Mesenchymal stem cell (in vitro differentiated cells and primary cell): ENCODE data around the gene GLI2.
A peak's percentile ranks its signal among the peaks of the same experiment; 100 is the strongest.

Experiments
- DNase-seq: peaks from one replicate; pipeline ENCODE4 v3.0.0-alpha.2; 2013
- H2AFZ ChIP-seq: one replicate; pipeline ENCODE4 v1.6.1; 2013; ENCODE audit warnings: low read depth, mild to moderate bottlenecking, control low read depth, inconsistent platforms, low read length, moderate library complexity
- H2AK5ac ChIP-seq: 2 replicates; pipeline ENCODE4 v1.6.1; 2013; ENCODE audit warnings: low read length, moderate library complexity, mild to moderate bottlenecking, inconsistent platforms; ENCODE audit not compliant: severe bottlenecking
- H2BK120ac ChIP-seq: one replicate; pipeline ENCODE4 v1.6.1; 2013; ENCODE audit warnings: low read depth, mild to moderate bottlenecking, inconsistent platforms, low read length, moderate library complexity
- H2BK12ac ChIP-seq, 2 experiments: one replicate each; pipeline ENCODE4 v1.6.1; 2013; ENCODE audit warnings: inconsistent platforms in 2 of 2, low read length in 2 of 2, mild to moderate bottlenecking in 2 of 2, moderate library complexity in 2 of 2, control low read depth in 1 of 2
- H2BK15ac ChIP-seq: one replicate; pipeline ENCODE4 v1.6.1; 2013; ENCODE audit warnings: mild to moderate bottlenecking, low read depth, inconsistent platforms; ENCODE audit not compliant: poor library complexity, severe bottlenecking
- H2BK5ac ChIP-seq: 2 replicates; pipeline ENCODE4 v1.6.1; 2013; ENCODE audit warnings: low read depth, mild to moderate bottlenecking, low read length, control low read depth, inconsistent platforms; ENCODE audit not compliant: poor library complexity, severe bottlenecking
- H3K14ac ChIP-seq, 2 experiments: one replicate each; pipeline ENCODE4 v1.6.1; 2013; ENCODE audit warnings: inconsistent platforms in 2 of 2, low read length in 2 of 2, control low read depth in 1 of 2, mild to moderate bottlenecking in 1 of 2, moderate library complexity in 1 of 2
- H3K18ac ChIP-seq, 2 experiments: one replicate each; pipeline ENCODE4 v1.6.1; 2013; ENCODE audit warnings: inconsistent platforms in 2 of 2, low read length in 2 of 2, control low read depth in 1 of 2, low read depth in 1 of 2, mild to moderate bottlenecking in 1 of 2
- H3K23ac ChIP-seq, 2 experiments: one replicate each; pipeline ENCODE4 v1.6.1; 2013; ENCODE audit warnings: inconsistent platforms in 2 of 2, low read length in 2 of 2, mild to moderate bottlenecking in 2 of 2, moderate library complexity in 2 of 2, control low read depth in 1 of 2
- H3K27ac ChIP-seq: 2 replicates; pipeline ENCODE4 v1.5.1; 2013; ENCODE audit warnings: mild to moderate bottlenecking, moderate library complexity, low read length, control low read depth, inconsistent platforms; ENCODE audit not compliant: poor library complexity, severe bottlenecking
- H3K27me3 ChIP-seq, 2 experiments: 2 replicates each; pipeline versions ENCODE4 v1.6.1 to v1.7.0; 2013; ENCODE audit warnings: low read length in 2 of 2, mild to moderate bottlenecking in 2 of 2, moderate library complexity in 2 of 2, control low read depth in 1 of 2, inconsistent platforms in 1 of 2; ENCODE audit not compliant: control insufficient read depth in 1 of 2, insufficient read depth in 1 of 2
- H3K36me3 ChIP-seq, 2 experiments: 2 replicates each; pipeline versions ENCODE4 v1.6.1 to v1.7.0; 2013; ENCODE audit warnings: low read length in 2 of 2, control low read depth in 1 of 2, inconsistent platforms in 1 of 2, low read depth in 1 of 2, mild to moderate bottlenecking in 1 of 2; ENCODE audit not compliant: insufficient read depth in 2 of 2, control insufficient read depth in 1 of 2
- H3K4ac ChIP-seq, 2 experiments: one replicate each; pipeline ENCODE4 v1.6.1; 2013; ENCODE audit warnings: inconsistent platforms in 2 of 2, low read length in 2 of 2, mild to moderate bottlenecking in 2 of 2, moderate library complexity in 2 of 2, control low read depth in 1 of 2, low read depth in 1 of 2
- H3K4me1 ChIP-seq: 2 replicates; pipeline ENCODE4 v1.6.1; 2013; ENCODE audit warnings: low read depth, low read length, control low read depth; ENCODE audit not compliant: control insufficient read depth, insufficient read depth
- H3K4me2 ChIP-seq: 2 replicates; pipeline ENCODE4 v1.6.1; 2013; ENCODE audit warnings: low read length, mild to moderate bottlenecking, inconsistent platforms; ENCODE audit not compliant: poor library complexity, severe bottlenecking
- H3K4me3 ChIP-seq, 2 experiments: 2 replicates each; pipeline versions ENCODE4 v1.5.1 to v1.7.0; 2013; ENCODE audit warnings: low read length in 2 of 2, mild to moderate bottlenecking in 2 of 2, control low read depth in 1 of 2, low read depth in 1 of 2; ENCODE audit not compliant: insufficient read depth in 1 of 2
- H3K79me1 ChIP-seq: replicated peaks from 2 replicates; pipeline ENCODE4 v1.6.1; 2013; ENCODE audit warnings: mild to moderate bottlenecking, control low read depth, low read length, inconsistent platforms; ENCODE audit not compliant: poor library complexity, severe bottlenecking
- H3K9ac ChIP-seq: 2 replicates; pipeline ENCODE4 v1.7.0; 2013; ENCODE audit warnings: mild to moderate bottlenecking, low read length, moderate library complexity
- H3K9me3 ChIP-seq: 2 replicates; pipeline ENCODE4 v1.7.0; 2013; ENCODE audit warnings: mild to moderate bottlenecking, low read length; ENCODE audit not compliant: control insufficient read depth
- H4K8ac ChIP-seq: one replicate; pipeline ENCODE4 v1.6.1; 2013; ENCODE audit warnings: inconsistent platforms, mild to moderate bottlenecking, low read length, moderate library complexity
- H4K91ac ChIP-seq: one replicate; pipeline ENCODE4 v1.6.1; 2013; ENCODE audit warnings: mild to moderate bottlenecking, low read length, inconsistent platforms
- WGBS: methylation state at CpG from one replicate; pipeline ENCODE4 v1.1.7; 2013; ENCODE audit warnings: mixed read lengths; 5-methylcytosine and 5-hydroxymethylcytosine counted together

The GLI2 gene

GRCh38 chr2:120766470-120767351, 31.0 kb downstream of the GLI2 start:
- Histone ChIP-seq H3K18ac (peak overlapping the region; percentile 97), H3K4me3 (no peak overlapping the region), H3K14ac (peak overlapping the region in 1 of 2 experiments; percentile 72), H3K79me1 (peaks cover 43% of the 10 kb centered on the region), H3K36me3 (peaks cover 0 to 10% of the 10 kb centered on the region in 2 experiments), H2AFZ (no peak overlapping the region), H4K8ac (peak overlapping the region; percentile 97), H2BK120ac (peak overlapping the region; percentile 85), H2BK12ac (peak overlapping the region; percentile 97), H3K27ac (peak overlapping the region; percentile 84), H3K27me3 (no peaks in the 10 kb centered on the region), H2BK15ac (peak overlapping the region; percentile 68), H2BK5ac (peak overlapping the region; percentile 60), H3K23ac (no peak overlapping the region), H4K91ac (peak overlapping the region; percentile 98), H3K4me1 (peaks cover 39% of the 10 kb centered on the region), H3K9me3 (no peaks in the 10 kb centered on the region), H2AK5ac (peak overlapping the region; percentile 67), H3K4ac (peak overlapping the region; percentile 96 to 99), H3K9ac (peak overlapping the region; percentile 68), H3K4me2 (peak overlapping the region; percentile 34)
- peak; percentile 55 for DNase-seq
- 70% methylated on average over 14 of the region's 14 CpGs for WGBS

- peak overlapping the region; percentile 95 to 97 for H2BK12ac ChIP-seq
- 90% methylated on average over 8 of the region's 10 CpGs for WGBS
Observed at GRCh38 chr2:120767486-120768005, 31.9 kb downstream of the GLI2 start.

GRCh38 chr2:120768112-120769048, 32.7 kb downstream of the GLI2 start:
- peaks cover 32% of the 10 kb centered on the region for H3K79me1 ChIP-seq
- no peaks in the 10 kb centered on the region for H3K9me3 ChIP-seq
- DNase-seq, result no peak
- no peak overlapping the region for H2AFZ ChIP-seq
- H3K36me3 ChIP-seq, result peaks cover 0 to 3% of the 10 kb centered on the region in 2 experiments
- no peak overlapping the region for H3K9ac ChIP-seq
- H3K4me3 ChIP-seq, result no peak overlapping the region
- no peaks in the 10 kb centered on the region for H3K27me3 ChIP-seq
- no peak overlapping the region for H3K4me2 ChIP-seq
- no peak overlapping the region for H3K27ac ChIP-seq
- 95% methylated on average over 16 of the region's 17 CpGs for WGBS
- peak overlapping the region; percentile 36 for H4K8ac ChIP-seq
- H2BK5ac ChIP-seq, result no peak overlapping the region
- H3K14ac ChIP-seq, result peak overlapping the region in 1 of 2 experiments; percentile 71
- H3K18ac ChIP-seq, result peak overlapping the region; percentile 42 to 63
- H3K23ac ChIP-seq, result no peak overlapping the region
- no peak overlapping the region for H2AK5ac ChIP-seq
- H4K91ac ChIP-seq, result peak overlapping the region; percentile 72
- peak overlapping the region; percentile 70 for H2BK15ac ChIP-seq
- peak overlapping the region; percentile 59 to 64 for H2BK12ac ChIP-seq
- H2BK120ac ChIP-seq, result no peak overlapping the region
- peak overlapping the region in 1 of 2 experiments; percentile 48 for H3K4ac ChIP-seq
- H3K4me1 ChIP-seq, result peaks cover 47% of the 10 kb centered on the region

More at GRCh38 chr2:120767486-120768005, 31.9 kb downstream of the GLI2 start:
- Histone ChIP-seq H3K4me3 (no peak overlapping the region), H3K27ac (no peak overlapping the region), H3K14ac (peak overlapping the region in 1 of 2 experiments; percentile 90), H2BK120ac (peak overlapping the region; percentile 85), H3K4ac (peak overlapping the region; percentile 77 to 81), H3K79me1 (peaks cover 37% of the 10 kb centered on the region), H3K4me1 (peaks cover 45% of the 10 kb centered on the region), H3K4me2 (no peak overlapping the region), H2BK5ac (no peak overlapping the region), H3K27me3 (no peaks in the 10 kb centered on the region), H3K9me3 (no peaks in the 10 kb centered on the region), H3K23ac (no peak overlapping the region), H4K8ac (peak overlapping the region; percentile 81), H3K18ac (peak overlapping the region; percentile 60 to 86), H3K9ac (no peak overlapping the region), H2BK15ac (peak overlapping the region; percentile 68), H2AFZ (no peak overlapping the region), H3K36me3 (peaks cover 0 to 5% of the 10 kb centered on the region in 2 experiments), H4K91ac (peak overlapping the region; percentile 94), H2AK5ac (peak overlapping the region; percentile 34)
- DNase-seq, result no peak
